DOHH2 (cell line): ENCODE data around the gene CDS2.

Experiments used
- H3F3A ChIP-seq: fragments of 200-600 bp; sonication (generic), shearing (Covaris generic); 2 replicates; pipeline ENCODE4 v1.6.0; 2016; ENCODE audit warnings: antibody characterized with exemption, mild to moderate bottlenecking; ENCODE audit not compliant: control insufficient read depth, insufficient read depth
- H3K27ac ChIP-seq: fragments of 200-600 bp; sonication (generic); 2 replicates; pipeline ENCODE4 v1.5.1; 2014; ENCODE audit warnings: low read depth, mild to moderate bottlenecking, low read length, moderate library complexity
- H3K27me3 ChIP-seq: fragments of 200-600 bp; sonication (generic); 2 replicates; pipeline ENCODE4 v1.6.1; 2014; ENCODE audit warnings: mild to moderate bottlenecking, low read length, mixed read lengths; ENCODE audit not compliant: control insufficient read depth
- H3K36me3 ChIP-seq: fragments of 200-600 bp; sonication (generic); 2 replicates; pipeline ENCODE4 v1.6.1; 2014; ENCODE audit warnings: mild to moderate bottlenecking, low read length, moderate library complexity, mixed read lengths; ENCODE audit not compliant: control insufficient read depth
- H3K4me1 ChIP-seq: fragments of 200-600 bp; sonication (generic); 2 replicates; pipeline ENCODE4 v1.6.1; 2014; ENCODE audit warnings: mild to moderate bottlenecking, low read length, mixed read lengths; ENCODE audit not compliant: control insufficient read depth
- H3K4me2 ChIP-seq: fragments of 200-600 bp; sonication (generic); 2 replicates; pipeline ENCODE4 v1.6.0; 2014; ENCODE audit warnings: mild to moderate bottlenecking, low read length, moderate library complexity
- H3K4me3 ChIP-seq: fragments of 200-600 bp; sonication (generic); 2 replicates; pipeline ENCODE4 v1.5.1; 2014; ENCODE audit warnings: mild to moderate bottlenecking, low read length, mixed read lengths
- H3K79me2 ChIP-seq: fragments of 200-600 bp; sonication (generic); 2 replicates; pipeline ENCODE4 v1.6.1; 2014; ENCODE audit warnings: mild to moderate bottlenecking, low read length, mixed read lengths; ENCODE audit not compliant: control insufficient read depth
- H3K9me2 ChIP-seq: fragments of 200-600 bp; sonication (generic); replicated peaks from 2 replicates; pipeline ENCODE4 v1.6.1; 2014; ENCODE audit warnings: mild to moderate bottlenecking, low read length, mixed read lengths; ENCODE audit not compliant: control insufficient read depth
- H3K9me3 ChIP-seq: fragments of 200-600 bp; sonication (generic); 2 replicates; pipeline ENCODE4 v1.6.1; 2014; ENCODE audit warnings: antibody characterized with exemption, low read length, mixed read lengths; ENCODE audit not compliant: control insufficient read depth, insufficient read depth
- H4K20me1 ChIP-seq: fragments of 200-600 bp; sonication (generic); 2 replicates; pipeline ENCODE4 v1.6.0; 2014; ENCODE audit warnings: low read depth, mild to moderate bottlenecking, antibody characterized with exemption, low read length, moderate library complexity; ENCODE audit not compliant: control insufficient read depth, insufficient read depth
- EZH2phosphoT487 ChIP-seq: fragments of 200-600 bp; sonication (generic); IDR thresholded peaks from 2 replicates; pipeline ENCODE4 v1.6.1; 2017; ENCODE audit warnings: borderline replicate concordance, mild to moderate bottlenecking, antibody characterized with exemption, low read length, moderate library complexity, mixed read lengths
- TF ChIP-seq, protein P1 (sequence below): fragments of 200-600 bp; sonication (generic); IDR thresholded peaks from one replicate; pipeline ENCODE4 v1.5.1; 2014; ENCODE audit warnings: antibody characterized with exemption, mild to moderate bottlenecking, low read depth, low read length; ENCODE audit not compliant: poor library complexity, severe bottlenecking

CDS2 gene

DNA sequence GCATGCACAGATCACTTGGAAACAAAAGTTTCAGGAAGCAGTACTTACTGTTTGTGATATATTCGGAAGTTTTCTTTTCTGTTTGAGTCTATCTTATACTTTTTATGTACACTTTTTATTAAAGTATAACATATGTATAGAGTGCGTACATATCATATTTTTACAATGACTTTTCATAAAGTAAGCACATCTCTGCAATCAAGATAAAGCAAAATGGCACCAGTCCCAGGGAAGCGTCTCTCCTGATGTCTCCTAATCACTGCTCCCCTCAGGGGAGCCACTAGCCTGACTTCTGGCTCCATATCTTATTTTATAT is 26.3 kb downstream of the CDS2 start:
- H3K4me3 ChIP-seq = no peak overlapping the region
- peaks cover 75% of the 10 kb centered on the region for H3K79me2 ChIP-seq
- H3K9me2 ChIP-seq = no peaks in the 10 kb centered on the region
- no peak for TF ChIP-seq EZH2phosphoT487
- TF ChIP-seq, protein P1, sequence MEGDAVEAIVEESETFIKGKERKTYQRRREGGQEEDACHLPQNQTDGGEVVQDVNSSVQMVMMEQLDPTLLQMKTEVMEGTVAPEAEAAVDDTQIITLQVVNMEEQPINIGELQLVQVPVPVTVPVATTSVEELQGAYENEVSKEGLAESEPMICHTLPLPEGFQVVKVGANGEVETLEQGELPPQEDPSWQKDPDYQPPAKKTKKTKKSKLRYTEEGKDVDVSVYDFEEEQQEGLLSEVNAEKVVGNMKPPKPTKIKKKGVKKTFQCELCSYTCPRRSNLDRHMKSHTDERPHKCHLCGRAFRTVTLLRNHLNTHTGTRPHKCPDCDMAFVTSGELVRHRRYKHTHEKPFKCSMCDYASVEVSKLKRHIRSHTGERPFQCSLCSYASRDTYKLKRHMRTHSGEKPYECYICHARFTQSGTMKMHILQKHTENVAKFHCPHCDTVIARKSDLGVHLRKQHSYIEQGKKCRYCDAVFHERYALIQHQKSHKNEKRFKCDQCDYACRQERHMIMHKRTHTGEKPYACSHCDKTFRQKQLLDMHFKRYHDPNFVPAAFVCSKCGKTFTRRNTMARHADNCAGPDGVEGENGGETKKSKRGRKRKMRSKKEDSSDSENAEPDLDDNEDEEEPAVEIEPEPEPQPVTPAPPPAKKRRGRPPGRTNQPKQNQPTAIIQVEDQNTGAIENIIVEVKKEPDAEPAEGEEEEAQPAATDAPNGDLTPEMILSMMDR = no peak
- H3K27ac ChIP-seq = no peak overlapping the region
- no peaks in the 10 kb centered on the region for H3K9me3 ChIP-seq
- 0 out of 2 replicates have a peak, but pooled peaks cover 2% of the 10 kb centered on the region for H3K36me3 ChIP-seq
- peaks cover 2% of the 10 kb centered on the region for H3K4me1 ChIP-seq
- H3F3A ChIP-seq = no peaks in the 10 kb centered on the region
- no peaks in the 10 kb centered on the region for H4K20me1 ChIP-seq
- H3K27me3 ChIP-seq = no peaks in the 10 kb centered on the region
- no peak overlapping the region for H3K4me2 ChIP-seq

DNA sequence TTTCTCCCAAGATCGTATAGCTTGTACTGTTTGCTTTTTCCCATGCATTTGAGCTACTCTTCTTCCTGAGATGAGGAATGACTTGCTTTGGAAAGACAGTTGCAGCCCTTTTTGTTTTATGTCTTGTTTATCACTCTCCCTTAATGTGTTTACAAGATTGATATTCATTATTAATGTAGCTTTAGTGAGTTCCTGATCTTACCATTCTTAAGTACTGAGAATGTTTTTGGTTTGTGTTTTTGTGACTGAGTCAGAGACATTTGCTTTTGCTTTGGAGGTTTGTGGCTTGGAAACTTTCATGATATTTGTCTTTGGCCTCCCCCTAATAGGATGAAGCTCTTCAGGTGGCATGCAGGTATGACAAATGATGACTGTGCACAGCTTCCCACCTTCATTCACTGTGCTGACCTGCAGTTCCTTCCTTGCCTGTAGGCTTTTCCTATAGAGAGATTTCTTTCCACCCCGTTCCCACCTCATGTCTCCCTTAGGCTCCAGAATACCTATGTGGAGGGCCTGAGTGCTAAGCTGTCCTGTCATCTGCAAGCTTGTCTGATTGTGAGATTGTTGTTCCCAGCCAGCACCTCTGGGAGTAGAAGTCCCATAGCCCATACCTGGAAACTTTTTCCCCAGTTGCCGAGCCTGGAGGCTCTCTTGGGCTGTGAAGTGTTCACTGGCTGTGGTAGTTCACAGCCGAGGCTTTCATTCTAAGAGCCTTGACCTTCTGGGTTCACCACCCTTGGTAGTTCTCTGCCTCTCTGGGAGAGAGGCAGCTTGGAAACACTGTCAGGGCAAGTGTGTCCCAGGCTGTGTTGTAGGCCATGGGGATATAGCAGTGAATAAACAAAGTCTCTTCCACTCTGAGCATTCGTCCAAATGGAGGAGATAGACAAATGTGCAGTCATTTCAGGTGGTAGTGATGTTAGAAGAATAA is 27.1 kb downstream of the CDS2 start:
- H4K20me1 ChIP-seq = no peaks in the 10 kb centered on the region
- H3K4me2 ChIP-seq = no peak overlapping the region
- H3K36me3 ChIP-seq = 0 out of 2 replicates have a peak, but pooled peaks cover 2% of the 10 kb centered on the region
- H3K4me3 ChIP-seq = no peak overlapping the region
- H3K9me2 ChIP-seq = no peaks in the 10 kb centered on the region
- no peaks in the 10 kb centered on the region for H3F3A ChIP-seq
- H3K9me3 ChIP-seq = no peaks in the 10 kb centered on the region
- H3K79me2 ChIP-seq = peaks cover 73% of the 10 kb centered on the region
- no peaks in the 10 kb centered on the region for H3K4me1 ChIP-seq
- TF ChIP-seq, protein P1 = no peak
- TF ChIP-seq EZH2phosphoT487 = no peak
- H3K27ac ChIP-seq = no peak overlapping the region
- H3K27me3 ChIP-seq = no peaks in the 10 kb centered on the region

DNA sequence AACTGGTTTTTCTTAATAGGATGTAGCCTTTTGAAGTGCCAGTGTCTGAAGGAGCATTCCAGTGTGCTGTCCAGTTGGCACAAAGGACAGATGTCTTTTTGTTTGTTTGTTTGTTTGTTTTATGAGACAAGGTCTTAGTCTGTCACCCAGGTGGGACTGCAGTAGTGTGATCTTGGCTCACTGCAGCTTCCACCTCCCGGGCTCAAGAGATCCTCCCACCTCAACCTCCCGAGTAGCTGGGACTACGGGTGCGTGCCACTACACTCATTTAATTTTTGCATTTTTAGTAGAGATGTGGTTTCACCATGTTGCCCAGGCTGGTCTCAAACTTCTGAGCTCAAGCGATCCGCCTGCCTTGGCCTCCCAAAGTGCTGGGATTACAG is 27.7 kb downstream of the CDS2 start:
- Histone ChIP-seq H3K36me3 (0 out of 2 replicates have a peak, but pooled peaks cover 2% of the 10 kb centered on the region), H4K20me1 (no peaks in the 10 kb centered on the region), H3K9me2 (no peaks in the 10 kb centered on the region), H3K9me3 (no peaks in the 10 kb centered on the region), H3F3A (no peaks in the 10 kb centered on the region), H3K4me1 (no peaks in the 10 kb centered on the region), H3K79me2 (peaks cover 66% of the 10 kb centered on the region), H3K27me3 (no peaks in the 10 kb centered on the region), H3K4me2 (no peak overlapping the region), H3K4me3 (no peak overlapping the region), H3K27ac (no peak overlapping the region)
- TF ChIP-seq EZH2phosphoT487 = no peak
- TF ChIP-seq, protein P1 = no peak
